Neural progenitor cell (in vitro differentiated cells): Measurements from ENCODE around the gene ABCA10. TPM values are rescaled to one million over a fixed set of nuclear protein-coding genes. Genes with fewer than 3 reads are reported as not detected.

ENCODE experiments used
- DNase-seq: peaks from one replicate; pipeline ENCODE4 v3.0.0-alpha.2; 2016; ENCODE audit warnings: low spot score
- H2AFZ ChIP-seq: fragments of 200-600 bp; sonication (generic); replicated peaks from 2 replicates; pipeline ENCODE4 v1.6.1; 2016; ENCODE audit warnings: antibody characterized with exemption
- H3F3A ChIP-seq: fragments of 200-600 bp; sonication (generic); 2 replicates; pipeline ENCODE4 v1.6.1; 2016; ENCODE audit warnings: antibody characterized with exemption, low read depth
- H3K27ac ChIP-seq: fragments of 200-600 bp; sonication (generic); 2 replicates; pipeline ENCODE4 v1.5.1; 2016; ENCODE audit warnings: mild to moderate bottlenecking
- H3K27me3 ChIP-seq: fragments of 200-600 bp; sonication (generic); 2 replicates; pipeline ENCODE4 v1.6.1; 2016; ENCODE audit warnings: mild to moderate bottlenecking, moderate library complexity
- H3K36me3 ChIP-seq: fragments of 200-600 bp; sonication (generic); 2 replicates; pipeline ENCODE4 v1.5.1; 2016
- H3K4me1 ChIP-seq: fragments of 200-600 bp; sonication (generic); 2 replicates; pipeline ENCODE4 v1.6.1; 2016; ENCODE audit warnings: mixed run types
- H3K4me2 ChIP-seq: fragments of 200-600 bp; sonication (generic); 2 replicates; pipeline ENCODE4 v1.6.1; 2016
- H3K4me3 ChIP-seq: fragments of 200-600 bp; sonication (generic); 2 replicates; pipeline ENCODE4 v1.5.1; 2016
- H3K79me2 ChIP-seq: fragments of 200-600 bp; sonication (generic); 2 replicates; pipeline ENCODE4 v1.6.1; 2016; ENCODE audit warnings: low read depth
- H3K9ac ChIP-seq: fragments of 200-600 bp; sonication (generic); 2 replicates; pipeline ENCODE4 v1.6.1; 2016
- H3K9me3 ChIP-seq: fragments of 200-600 bp; sonication (generic); 2 replicates; pipeline ENCODE4 v1.5.1; 2016; ENCODE audit warnings: low read depth
- H4K20me1 ChIP-seq: fragments of 200-600 bp; sonication (generic); 2 replicates; pipeline ENCODE4 v1.6.1; 2016; ENCODE audit warnings: low read depth
- H3K27ac Mint-ChIP-seq: 3 replicates; pipeline ENCODE4 v1.8.0; 2021; ENCODE audit warnings: mixed read lengths
- H3K27me3 Mint-ChIP-seq: 2 replicates; pipeline ENCODE4 v1.8.0; 2022; ENCODE audit warnings: low read depth, mild to moderate bottlenecking, inconsistent platforms, moderate library complexity, mixed read lengths; ENCODE audit not compliant: insufficient read depth
- H3K36me3 Mint-ChIP-seq: 3 replicates; pipeline ENCODE4 v1.8.0; 2021; ENCODE audit warnings: mixed read lengths
- H3K4me1 Mint-ChIP-seq: 3 replicates; pipeline ENCODE4 v1.8.0; 2021; ENCODE audit warnings: mixed read lengths
- H3K4me3 Mint-ChIP-seq: 3 replicates; pipeline ENCODE4 v1.8.0; 2021; ENCODE audit warnings: mild to moderate bottlenecking, moderate library complexity, mixed read lengths
- H3K9me3 Mint-ChIP-seq: 3 replicates; pipeline ENCODE4 v1.8.0; 2020; ENCODE audit warnings: mixed read lengths
- EZH2 ChIP-seq: fragments of 200-600 bp; sonication (generic); IDR thresholded peaks from 2 replicates; pipeline ENCODE4 v1.6.1; 2017; ENCODE audit warnings: antibody characterized with exemption, mild to moderate bottlenecking, moderate library complexity
- EZH2phosphoT487 ChIP-seq: fragments of 200-600 bp; sonication (generic); IDR thresholded peaks from 2 replicates; pipeline ENCODE4 v1.6.1; 2017; ENCODE audit warnings: antibody characterized with exemption
- total RNA-seq: library from RNA; depleted of rRNA; stranded (reverse); fragments of >200 nt; gene quantifications from 2 replicates; pipeline ENCODE4 v1.2.3, GENCODE V29; 2015; ENCODE audit warnings: low replicate concordance
- TF ChIP-seq, protein P1 (sequence below): fragments of 200-600 bp; sonication (generic); IDR thresholded peaks from 2 replicates; pipeline ENCODE4 v1.5.1; 2017; ENCODE audit warnings: antibody characterized with exemption, mild to moderate bottlenecking

Gene ABCA10
- total RNA-seq, 1 donor from 2014 or later: 0.21 TPM

GRCh38 chr17:69239611-69240600 is 11.3 kb upstream of the ABCA10 start:
- Mint-ChIP-seq H3K27me3 (no peaks in the 10 kb centered on the region), H3K4me1 (peaks cover 4% of the 10 kb centered on the region), H3K4me3 (no peak overlapping the region), H3K27ac (no peak overlapping the region), H3K9me3 (no peaks in the 10 kb centered on the region), H3K36me3 (no peaks in the 10 kb centered on the region)
- H3K4me3 ChIP-seq: no peak overlapping the region
- no peaks in the 10 kb centered on the region for H3K79me2 ChIP-seq
- no peaks in the 10 kb centered on the region for H3K36me3 ChIP-seq
- H3K4me2 ChIP-seq: no peak overlapping the region
- TF ChIP-seq, protein P1, sequence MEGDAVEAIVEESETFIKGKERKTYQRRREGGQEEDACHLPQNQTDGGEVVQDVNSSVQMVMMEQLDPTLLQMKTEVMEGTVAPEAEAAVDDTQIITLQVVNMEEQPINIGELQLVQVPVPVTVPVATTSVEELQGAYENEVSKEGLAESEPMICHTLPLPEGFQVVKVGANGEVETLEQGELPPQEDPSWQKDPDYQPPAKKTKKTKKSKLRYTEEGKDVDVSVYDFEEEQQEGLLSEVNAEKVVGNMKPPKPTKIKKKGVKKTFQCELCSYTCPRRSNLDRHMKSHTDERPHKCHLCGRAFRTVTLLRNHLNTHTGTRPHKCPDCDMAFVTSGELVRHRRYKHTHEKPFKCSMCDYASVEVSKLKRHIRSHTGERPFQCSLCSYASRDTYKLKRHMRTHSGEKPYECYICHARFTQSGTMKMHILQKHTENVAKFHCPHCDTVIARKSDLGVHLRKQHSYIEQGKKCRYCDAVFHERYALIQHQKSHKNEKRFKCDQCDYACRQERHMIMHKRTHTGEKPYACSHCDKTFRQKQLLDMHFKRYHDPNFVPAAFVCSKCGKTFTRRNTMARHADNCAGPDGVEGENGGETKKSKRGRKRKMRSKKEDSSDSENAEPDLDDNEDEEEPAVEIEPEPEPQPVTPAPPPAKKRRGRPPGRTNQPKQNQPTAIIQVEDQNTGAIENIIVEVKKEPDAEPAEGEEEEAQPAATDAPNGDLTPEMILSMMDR: no peak
- no peak for TF ChIP-seq EZH2phosphoT487
- TF ChIP-seq EZH2: no peak
- H3K27me3 ChIP-seq: no peaks in the 10 kb centered on the region
- no peak overlapping the region for H3K9ac ChIP-seq
- no peak overlapping the region for H2AFZ ChIP-seq
- no peak for DNase-seq
- no peaks in the 10 kb centered on the region for H3F3A ChIP-seq
- no peaks in the 10 kb centered on the region for H3K9me3 ChIP-seq
- H4K20me1 ChIP-seq: no peaks in the 10 kb centered on the region
- no peak overlapping the region for H3K27ac ChIP-seq
- no peaks in the 10 kb centered on the region for H3K4me1 ChIP-seq

DNA sequence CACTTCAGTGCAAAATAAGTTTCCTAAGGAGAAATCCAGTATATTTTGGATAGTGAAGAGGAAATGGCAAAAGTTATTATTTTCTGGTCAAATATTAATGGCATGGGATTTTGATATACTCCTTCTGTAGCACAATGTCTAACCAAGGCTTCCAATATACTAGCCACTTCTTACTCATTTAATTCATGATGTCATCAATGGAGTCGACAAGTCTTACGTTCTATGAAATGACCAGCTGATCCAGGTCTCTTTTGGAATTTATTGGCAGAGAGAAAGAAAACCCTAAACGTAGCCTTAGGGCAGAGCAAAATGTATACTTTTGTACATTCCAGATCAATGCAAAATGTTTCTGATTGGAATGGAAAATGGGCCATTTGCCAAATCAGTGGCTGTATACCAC is 8.3 kb upstream of the ABCA10 start:
- Histone ChIP-seq H3K79me2 (no peaks in the 10 kb centered on the region), H4K20me1 (no peaks in the 10 kb centered on the region), H3K4me2 (no peak overlapping the region), H3K9ac (no peak overlapping the region), H3K27me3 (no peaks in the 10 kb centered on the region), H3K4me1 (no peaks in the 10 kb centered on the region), H2AFZ (no peak overlapping the region), H3K4me3 (no peak overlapping the region), H3F3A (no peaks in the 10 kb centered on the region), H3K9me3 (no peaks in the 10 kb centered on the region), H3K36me3 (no peaks in the 10 kb centered on the region), H3K27ac (no peak overlapping the region)
- H3K27me3 Mint-ChIP-seq: no peaks in the 10 kb centered on the region
- H3K27ac Mint-ChIP-seq: no peak overlapping the region
- TF ChIP-seq EZH2 (no peak), EZH2phosphoT487 (no peak)
- TF ChIP-seq, protein P1: no peak
- H3K4me3 Mint-ChIP-seq: no peak overlapping the region
- DNase-seq: no peak
- peaks cover 8% of the 10 kb centered on the region for H3K9me3 Mint-ChIP-seq
- H3K36me3 Mint-ChIP-seq: no peaks in the 10 kb centered on the region
- H3K4me1 Mint-ChIP-seq: peaks cover 4% of the 10 kb centered on the region

- H3K9me3 ChIP-seq: no peaks in the 10 kb centered on the region
- H4K20me1 ChIP-seq: no peaks in the 10 kb centered on the region
- DNase-seq: no peak
- H3K4me2 ChIP-seq: no peak overlapping the region
- no peak overlapping the region for H2AFZ ChIP-seq
- H3K36me3 ChIP-seq: no peaks in the 10 kb centered on the region
- Mint-ChIP-seq H3K9me3 (peaks cover 10% of the 10 kb centered on the region), H3K4me1 (peaks cover 4% of the 10 kb centered on the region), H3K27ac (no peak overlapping the region), H3K36me3 (no peaks in the 10 kb centered on the region), H3K27me3 (no peaks in the 10 kb centered on the region), H3K4me3 (no peak overlapping the region)
- no peaks in the 10 kb centered on the region for H3K79me2 ChIP-seq
- no peak overlapping the region for H3K9ac ChIP-seq
- no peak overlapping the region for H3K27ac ChIP-seq
- H3K27me3 ChIP-seq: no peaks in the 10 kb centered on the region
- no peaks in the 10 kb centered on the region for H3F3A ChIP-seq
- no peaks in the 10 kb centered on the region for H3K4me1 ChIP-seq
- H3K4me3 ChIP-seq: no peak overlapping the region
- TF ChIP-seq, protein P1: no peak
- TF ChIP-seq EZH2phosphoT487: no peak
Observed at GRCh38 chr17:69236464-69236863, 7.8 kb upstream of the ABCA10 start.
